Activated CD4-positive, alpha-beta T cell treated with anti-CD3 and anti-CD28 coated beads for 48 hours (primary cell): ENCODE data around the gene RPS27L.
"Not testable (repeated sequence)": the region's sequence is repeated elsewhere in the genome, so short reads cannot be mapped to it uniquely, and the experiment has no call there.

Experiments
- DNase-seq: peaks from one replicate; pipeline ENCODE4 v3.0.0-alpha.2; 2020

RPS27L gene

GRCh38 chr15:63135281-63135680 is 22.0 kb downstream of the RPS27L start:
- no peak for DNase-seq

GRCh38 chr15:63134245-63134985 is 22.9 kb downstream of the RPS27L start:
- no peak for DNase-seq

GRCh38 chr15:63133786-63134185 is 23.5 kb downstream of the RPS27L start:
- DNase-seq, result no peak

GRCh38 chr15:63126726-63127125 is 30.6 kb downstream of the RPS27L start:
- no peak for DNase-seq

GRCh38 chr15:63124506-63124905 is 32.8 kb downstream of the RPS27L start:
- no peak for DNase-seq

- DNase-seq, result peak; percentile 66
Observed at GRCh38 chr15:63122002-63122875, 35.0 kb downstream of the RPS27L start.

- peak; percentile 87 for DNase-seq
Observed at GRCh38 chr15:63121382-63122001, 35.8 kb downstream of the RPS27L start, which contains the start of gene LACTB. Gene LACTB, plus strand, starts transcription at chr15:63121861. Its CDS starts 11 bp downstream, at chr15:63121872.

- no peak for DNase-seq
Observed at GRCh38 chr15:63118854-63119253, 38.4 kb downstream of the RPS27L start.

GRCh38 chr15:63114465-63114864 is 42.8 kb downstream of the RPS27L start:
- DNase-seq, result no peak

GRCh38 chr15:63112871-63113270 is 44.4 kb downstream of the RPS27L start:
- no peak for DNase-seq

GRCh38 chr15:63111481-63111880 is 45.8 kb downstream of the RPS27L start:
- no peak for DNase-seq

- no peak for DNase-seq
Observed at GRCh38 chr15:63110428-63111026, 46.8 kb downstream of the RPS27L start.

- DNase-seq, result no peak
Observed at GRCh38 chr15:63109920-63110319, 47.4 kb downstream of the RPS27L start.

GRCh38 chr15:63109498-63109897 is 47.8 kb downstream of the RPS27L start:
- no peak for DNase-seq

- no peak for DNase-seq
Observed at GRCh38 chr15:63107895-63108546, 49.3 kb downstream of the RPS27L start.

GRCh38 chr15:63105354-63105753 is 51.9 kb downstream of the RPS27L start:
- DNase-seq, result peak; percentile 13

- no peak for DNase-seq
Observed at GRCh38 chr15:63104727-63105126, 52.5 kb downstream of the RPS27L start.

- no peak for DNase-seq
Observed at GRCh38 chr15:63103416-63103815, 53.9 kb downstream of the RPS27L start.

GRCh38 chr15:63099581-63099980 is 57.7 kb downstream of the RPS27L start:
- not testable (repeated sequence) for DNase-seq

- DNase-seq, result not testable (repeated sequence)
Observed at GRCh38 chr15:63098901-63099300, 58.4 kb downstream of the RPS27L start.
